ENCODE measurements around the gene TNF.
A peak's percentile ranks its signal among the peaks of the same experiment; 100 is the strongest.

Gene TNF

DNA sequence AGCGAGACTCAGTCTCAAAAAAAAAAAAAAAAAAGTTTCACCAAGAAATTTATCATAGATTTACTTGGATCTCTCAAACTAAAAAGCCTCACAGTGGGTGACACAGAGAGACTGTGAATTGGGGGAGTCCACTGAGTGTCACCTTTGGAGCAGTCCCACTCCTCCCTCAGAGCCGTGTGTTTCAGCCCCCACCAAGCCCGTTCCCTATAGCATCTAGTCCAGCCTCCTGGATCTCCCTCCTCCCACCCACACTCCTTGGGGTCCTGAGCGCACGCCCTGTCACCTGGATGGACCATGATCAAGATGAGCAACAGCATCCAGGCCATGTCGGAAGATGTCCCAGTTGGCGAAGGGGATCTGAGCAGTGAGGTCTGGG, 17.0 kb downstream of the TNF start:
- DNase-seq: no peak

- peak; percentile 45 for DNase-seq
Measured at GRCh38 chr6:31597006-31597405, 21.6 kb downstream of the TNF start.

GRCh38 chr6:31607317-31607716, 32.0 kb downstream of the TNF start:
- no peak for DNase-seq

- DNase-seq: peak; percentile 25
Measured at GRCh38 chr6:31609519-31610406, 34.4 kb downstream of the TNF start.

- DNase-seq: no peak
Measured at GRCh38 chr6:31610968-31611367, 35.6 kb downstream of the TNF start.

DNA sequence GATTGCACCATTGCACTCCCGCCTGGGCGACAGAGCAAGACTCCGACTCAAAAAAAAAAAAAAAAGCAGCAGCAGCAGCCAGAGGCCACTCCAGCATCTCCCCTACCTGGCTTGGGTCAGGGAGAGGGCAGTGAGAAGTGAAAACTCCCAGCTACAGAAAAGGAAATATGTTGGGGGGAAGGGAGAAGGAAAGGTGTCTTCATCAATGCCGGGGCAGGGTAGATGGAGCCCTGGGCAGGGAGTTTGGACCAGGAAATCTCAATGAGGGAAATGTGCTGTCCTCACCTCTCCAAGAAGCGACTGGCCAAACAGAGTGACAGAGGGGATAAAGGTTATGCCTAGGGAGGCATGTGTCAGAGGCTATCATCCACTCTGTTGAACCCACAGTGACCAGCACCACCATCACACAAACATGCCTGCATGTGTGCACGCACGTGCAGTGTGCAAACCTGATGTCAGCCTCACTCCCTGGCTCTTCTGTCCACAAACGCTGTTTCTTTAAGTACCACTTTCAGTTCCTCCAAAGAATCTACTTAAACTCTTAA, 38.8 kb downstream of the TNF start:
- DNase-seq: no peak

GRCh38 chr6:31614684-31615578, 39.6 kb downstream of the TNF start, which contains the start of gene AIF1:
TSS of gene AIF1 (plus strand) at chr6:31615234. CDS start at chr6:31615330, 96 bp downstream.
- DNase-seq: no peak

GRCh38 chr6:31615748-31616147, 40.4 kb downstream of the TNF start:
- DNase-seq: no peak

- DNase-seq: no peak
Measured at GRCh38 chr6:31617010-31617409, 41.6 kb downstream of the TNF start.

GRCh38 chr6:31619805-31620585, 44.6 kb downstream of the TNF start:
- peak; percentile 99 for DNase-seq

GRCh38 chr6:31620586-31621319, 45.4 kb downstream of the TNF start, which contains the start of gene PRRC2A:
TSS of gene PRRC2A (plus strand) at chr6:31620715. CDS start at chr6:31622790, 2,075 bp downstream.
- peak; percentile 87 for DNase-seq

DNA sequence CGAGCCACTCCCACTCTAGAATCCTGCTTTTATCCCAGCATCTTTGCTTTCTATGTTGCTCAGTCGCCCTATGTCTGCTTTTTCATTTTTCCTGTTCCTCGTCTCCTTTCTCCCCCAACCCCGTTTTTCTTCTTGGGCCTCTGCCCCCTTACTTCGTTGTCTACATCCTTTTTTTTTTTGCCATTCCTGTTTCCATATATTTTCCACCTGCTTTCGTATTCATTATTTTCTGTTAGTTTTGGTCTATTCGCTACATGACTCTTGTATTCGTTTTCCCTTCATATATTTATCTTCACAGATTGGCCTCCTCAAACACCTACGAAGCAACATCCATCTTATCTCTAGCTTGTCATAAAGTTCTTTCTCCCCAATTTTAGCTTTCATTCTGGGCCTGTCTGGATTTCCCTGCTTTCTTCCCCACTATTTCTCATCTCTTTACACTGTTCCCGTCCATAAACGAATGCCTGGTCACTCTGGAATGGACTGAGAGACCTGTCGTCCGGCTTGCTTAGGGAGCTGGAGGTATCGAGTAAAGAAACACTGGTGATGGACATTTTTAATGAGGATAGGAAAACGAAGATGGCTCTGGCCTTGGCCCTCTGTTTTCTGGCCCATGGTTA, 46.1 kb downstream of the TNF start:
- DNase-seq: no peak

GRCh38 chr6:31621991-31622390, 46.6 kb downstream of the TNF start:
- DNase-seq: no peak

DNA sequence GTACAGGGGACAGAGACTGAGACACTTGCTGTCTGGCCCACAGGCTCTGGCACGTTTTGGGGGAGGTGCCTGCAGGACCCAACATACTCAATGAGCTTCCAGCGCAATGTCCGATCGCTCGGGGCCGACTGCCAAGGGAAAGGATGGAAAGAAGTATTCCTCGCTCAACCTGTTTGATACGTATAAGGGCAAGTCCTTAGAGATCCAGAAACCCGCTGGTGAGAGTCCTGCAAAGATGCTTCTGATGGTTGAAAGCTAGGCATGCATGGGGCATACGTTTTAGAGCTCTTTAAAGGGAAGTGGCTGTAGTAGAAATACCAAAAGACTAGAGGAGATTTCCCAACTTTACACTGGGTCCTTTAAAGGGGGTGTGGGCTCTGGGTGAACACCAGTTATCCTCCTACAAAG, 47.3 kb downstream of the TNF start:
- no peak for DNase-seq

- DNase-seq: no peak
Measured at GRCh38 chr6:31624070-31624469, 48.7 kb downstream of the TNF start.

DNA sequence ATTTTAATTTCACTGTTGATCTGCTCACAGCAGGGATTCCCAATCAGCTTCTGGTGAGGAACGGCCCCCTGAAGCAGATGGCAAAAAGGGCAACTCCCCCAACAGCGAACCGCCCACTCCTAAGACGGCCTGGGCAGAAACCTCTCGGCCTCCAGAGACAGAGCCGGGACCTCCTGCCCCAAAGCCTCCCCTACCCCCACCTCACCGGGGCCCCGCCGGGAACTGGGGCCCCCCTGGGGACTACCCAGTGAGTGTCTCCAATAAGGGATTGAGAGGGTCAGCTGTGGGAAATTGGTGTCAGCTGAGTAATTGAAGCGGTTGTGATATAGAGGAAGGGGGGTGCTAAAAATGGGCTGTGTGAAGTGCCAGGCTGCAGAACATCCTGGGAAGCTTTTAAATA, 51.6 kb downstream of the TNF start:
- DNase-seq: no peak

DNA sequence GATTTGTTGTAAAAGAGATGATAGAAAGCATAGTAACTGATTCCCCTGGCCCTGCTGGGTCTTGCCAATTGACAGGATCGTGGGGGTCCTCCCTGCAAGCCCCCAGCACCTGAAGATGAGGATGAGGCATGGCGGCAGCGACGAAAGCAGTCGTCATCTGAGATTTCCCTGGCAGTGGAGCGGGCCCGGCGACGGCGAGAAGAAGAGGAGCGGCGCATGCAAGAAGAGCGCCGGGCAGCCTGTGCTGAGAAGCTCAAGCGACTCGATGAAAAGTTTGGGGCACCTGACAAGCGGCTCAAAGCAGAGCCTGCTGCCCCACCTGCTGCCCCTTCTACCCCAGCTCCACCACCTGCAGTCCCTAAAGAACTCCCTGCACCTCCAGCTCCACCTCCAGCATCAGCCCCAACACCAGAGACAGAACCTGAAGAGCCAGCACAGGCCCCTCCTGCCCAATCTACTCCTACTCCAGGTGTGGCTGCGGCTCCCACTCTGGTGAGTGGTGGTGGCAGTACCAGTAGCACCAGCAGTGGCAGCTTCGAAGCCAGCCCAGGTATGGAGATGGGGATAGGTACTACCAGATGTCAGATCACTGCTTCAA, 52.4 kb downstream of the TNF start:
- no peak for DNase-seq
